Esophagus muscularis mucosa (tissue), 3 donors: Measurements from ENCODE around the gene NOD1.

Source experiments
- CTCF ChIP-seq, 3 experiments: fragments of 200-600 bp in 2 of 3; fragments of 450-650 bp in 1 of 3; sonication (generic) in 2 of 3; IDR thresholded peaks; one replicate each; pipeline ENCODE4 v1.5.1; 2017 to 2019; ENCODE audit warnings: antibody characterized with exemption in 3 of 3, mild to moderate bottlenecking in 2 of 3, moderate library complexity in 1 of 3
- POLR2AphosphoS5 ChIP-seq, 2 donors: sonication (generic); formaldehyde crosslinking; IDR thresholded peaks; one replicate each; pipeline ENCODE4 v1.6.1; 2017; ENCODE audit warnings: antibody characterized with exemption in 2 of 2

DNA sequence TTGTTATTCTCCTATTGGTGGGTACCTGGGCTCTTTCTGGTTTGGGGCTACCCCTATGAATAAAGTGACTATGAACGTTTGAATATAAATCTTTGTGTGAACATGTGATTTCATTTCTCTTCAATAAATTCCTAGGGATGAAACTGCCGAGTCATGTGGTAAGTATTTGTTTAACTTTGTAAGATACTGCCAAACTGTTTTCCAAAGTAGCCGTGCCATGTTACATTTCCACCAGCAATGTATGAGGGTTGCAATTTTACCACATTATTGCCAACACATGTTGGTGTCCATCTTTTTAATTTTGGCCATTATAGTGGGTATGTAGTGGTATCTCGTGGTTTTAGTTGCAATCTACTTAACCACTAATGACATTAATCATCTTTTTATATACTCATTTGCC lies 99.5 kb downstream of the NOD1 start:
- TF ChIP-seq POLR2AphosphoS5 (IDR thresholded peaks at IDR 0.05) (no peak), CTCF (IDR thresholded peaks at IDR 0.05) (no peak)
